HFF-Myc (cell line): ENCODE results near the gene ANAPC7.
"Not testable (repeated sequence)": the region's sequence is repeated elsewhere in the genome, so short reads cannot be mapped to it uniquely, and the experiment has no call there.

Experiments
- DNase-seq: peaks from one replicate; pipeline ENCODE4 v3.0.0-alpha.2; 2011; ENCODE audit warnings: low read depth; ENCODE audit errors: extremely low read depth
- H3K4me3 ChIP-seq: replicated peaks from 2 replicates; pipeline ENCODE4 v1.5.1; 2011; ENCODE audit warnings: low read depth, mild to moderate bottlenecking, control low read depth, low read length
- TF ChIP-seq, protein P1 (sequence below): IDR thresholded peaks from 2 replicates; pipeline ENCODE4 v1.5.1; 2012; ENCODE audit warnings: mild to moderate bottlenecking, low read depth, low read length, control low read depth; ENCODE audit errors: missing control alignments

Gene ANAPC7

DNA sequence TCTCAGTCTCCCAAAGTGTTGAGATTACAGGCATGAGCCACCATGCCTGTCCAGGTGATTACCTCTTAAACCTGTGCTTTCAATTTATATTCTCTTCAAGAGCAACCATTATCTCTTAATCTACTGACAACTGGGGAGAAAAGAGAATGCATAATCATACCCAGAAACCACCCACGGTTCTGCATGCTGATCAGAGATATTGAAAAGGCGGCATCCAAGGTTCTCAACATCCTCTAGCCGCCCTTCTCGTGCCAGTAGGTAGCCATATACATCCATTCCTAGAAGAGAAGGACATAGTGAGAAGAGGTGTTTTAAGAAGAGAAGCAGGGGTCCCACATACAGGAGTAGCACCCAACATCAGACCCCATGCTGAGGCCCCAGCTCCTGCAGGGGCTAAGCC is 20.8 kb downstream of the ANAPC7 start:
- TF ChIP-seq, protein P1, sequence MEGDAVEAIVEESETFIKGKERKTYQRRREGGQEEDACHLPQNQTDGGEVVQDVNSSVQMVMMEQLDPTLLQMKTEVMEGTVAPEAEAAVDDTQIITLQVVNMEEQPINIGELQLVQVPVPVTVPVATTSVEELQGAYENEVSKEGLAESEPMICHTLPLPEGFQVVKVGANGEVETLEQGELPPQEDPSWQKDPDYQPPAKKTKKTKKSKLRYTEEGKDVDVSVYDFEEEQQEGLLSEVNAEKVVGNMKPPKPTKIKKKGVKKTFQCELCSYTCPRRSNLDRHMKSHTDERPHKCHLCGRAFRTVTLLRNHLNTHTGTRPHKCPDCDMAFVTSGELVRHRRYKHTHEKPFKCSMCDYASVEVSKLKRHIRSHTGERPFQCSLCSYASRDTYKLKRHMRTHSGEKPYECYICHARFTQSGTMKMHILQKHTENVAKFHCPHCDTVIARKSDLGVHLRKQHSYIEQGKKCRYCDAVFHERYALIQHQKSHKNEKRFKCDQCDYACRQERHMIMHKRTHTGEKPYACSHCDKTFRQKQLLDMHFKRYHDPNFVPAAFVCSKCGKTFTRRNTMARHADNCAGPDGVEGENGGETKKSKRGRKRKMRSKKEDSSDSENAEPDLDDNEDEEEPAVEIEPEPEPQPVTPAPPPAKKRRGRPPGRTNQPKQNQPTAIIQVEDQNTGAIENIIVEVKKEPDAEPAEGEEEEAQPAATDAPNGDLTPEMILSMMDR = no peak
- no peak for DNase-seq
- no peak overlapping the region for H3K4me3 ChIP-seq

DNA sequence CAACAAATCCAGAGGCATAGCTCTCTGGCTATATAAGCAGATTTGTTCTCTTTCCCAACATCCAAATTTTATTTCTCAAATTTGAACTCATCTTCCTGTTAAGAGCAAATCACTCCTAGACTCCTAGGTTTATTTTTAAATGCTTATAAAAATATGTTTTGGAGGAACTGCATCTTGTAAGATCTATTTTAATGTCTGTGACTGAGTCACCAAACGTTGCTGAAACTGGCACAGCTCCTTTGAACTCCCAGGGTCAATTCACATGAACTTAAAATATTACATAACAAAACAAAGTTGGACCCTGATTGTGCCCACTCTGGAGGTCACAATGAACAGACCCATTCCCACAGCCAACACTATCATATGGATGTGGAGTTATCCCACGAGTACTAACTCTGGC is 23.9 kb downstream of the ANAPC7 start:
- TF ChIP-seq, protein P1 = no peak
- no peak for DNase-seq
- H3K4me3 ChIP-seq = no peak overlapping the region

DNA sequence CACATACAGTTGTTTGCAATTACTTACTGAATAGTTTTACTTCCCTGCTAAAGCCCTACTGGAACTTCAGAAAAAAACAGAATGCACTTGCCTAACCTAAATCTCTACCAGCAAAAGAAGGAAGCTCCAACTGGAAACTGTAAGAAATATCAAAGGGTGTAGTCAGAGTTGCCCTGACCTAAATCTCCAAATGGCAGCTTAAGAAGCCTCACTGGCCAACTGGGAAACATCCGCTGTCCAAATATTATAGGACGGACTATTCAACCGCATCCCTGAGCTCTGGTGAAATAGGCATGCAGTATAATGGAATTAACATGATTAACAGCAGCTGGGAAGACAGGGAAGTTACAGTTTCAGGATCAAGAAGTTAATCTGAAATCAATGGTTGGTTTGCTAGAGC is 24.3 kb downstream of the ANAPC7 start:
- H3K4me3 ChIP-seq = no peak overlapping the region
- DNase-seq = no peak
- TF ChIP-seq, protein P1 = no peak

DNA sequence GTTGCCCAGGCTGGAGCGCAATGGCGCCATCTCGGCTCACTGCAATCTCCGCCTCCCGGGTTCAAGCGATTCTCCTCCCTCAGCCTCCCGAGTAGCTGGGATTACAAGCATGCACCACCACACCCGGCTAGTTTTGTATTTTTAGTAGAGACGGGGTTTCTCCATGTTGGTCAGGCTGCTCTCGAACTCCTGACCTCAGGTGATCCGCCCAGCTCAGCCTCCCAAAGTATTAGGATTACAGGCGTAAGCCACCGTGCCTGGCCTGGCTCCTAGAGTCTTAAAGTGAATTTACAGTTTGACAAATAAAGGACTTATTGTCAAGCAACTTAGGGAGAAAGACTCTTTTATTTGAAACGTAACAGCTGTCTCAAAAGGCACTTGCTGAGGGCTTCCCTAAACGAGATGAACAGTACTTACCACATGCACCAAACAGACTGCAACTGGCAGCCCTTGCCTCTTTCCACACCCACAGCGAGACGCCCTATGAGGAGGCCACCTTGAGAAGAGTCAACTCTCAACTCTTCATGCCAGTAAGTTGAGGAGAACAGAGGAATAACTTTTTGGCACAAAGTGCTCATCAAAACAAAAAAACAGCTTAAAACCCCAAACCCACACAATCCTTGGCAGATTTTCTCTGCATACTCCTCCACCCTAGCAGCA is 25.2 kb downstream of the ANAPC7 start:
- DNase-seq, H3K4me3 ChIP-seq: not testable (repeated sequence)

DNA sequence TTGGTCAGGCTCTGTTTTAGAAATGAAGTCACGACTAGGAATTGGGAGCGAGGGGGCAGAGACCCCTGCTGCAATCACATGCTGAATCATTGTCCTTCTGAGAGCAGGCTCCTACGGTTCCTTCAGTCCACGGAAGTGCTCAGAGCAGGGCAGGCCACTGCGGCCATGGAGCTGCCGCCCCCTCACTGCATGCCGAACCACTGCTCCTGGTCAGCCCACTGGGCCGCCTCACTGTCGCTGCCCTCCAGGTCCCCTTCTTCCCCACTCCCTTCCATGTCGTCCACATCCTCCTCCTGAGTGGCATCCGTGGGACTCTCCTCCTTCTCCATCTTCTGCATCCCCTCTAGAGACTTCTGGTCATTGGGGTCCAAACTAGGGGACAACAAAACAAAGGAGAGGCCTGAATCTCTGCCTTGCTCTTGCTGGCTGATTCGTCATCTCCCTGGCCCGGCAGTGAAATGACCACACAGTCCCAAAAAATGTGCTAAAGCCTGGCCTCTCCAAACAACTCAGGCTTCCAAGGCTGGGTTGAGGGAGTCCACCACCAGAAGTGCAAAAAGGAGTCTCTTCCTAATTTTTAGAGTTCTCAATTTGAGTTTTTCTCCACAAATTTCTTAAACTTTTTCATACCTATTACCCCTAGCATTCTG is 29.4 kb downstream of the ANAPC7 start:
- no peak overlapping the region for H3K4me3 ChIP-seq
- DNase-seq = no peak
- TF ChIP-seq, protein P1 = no peak

DNA sequence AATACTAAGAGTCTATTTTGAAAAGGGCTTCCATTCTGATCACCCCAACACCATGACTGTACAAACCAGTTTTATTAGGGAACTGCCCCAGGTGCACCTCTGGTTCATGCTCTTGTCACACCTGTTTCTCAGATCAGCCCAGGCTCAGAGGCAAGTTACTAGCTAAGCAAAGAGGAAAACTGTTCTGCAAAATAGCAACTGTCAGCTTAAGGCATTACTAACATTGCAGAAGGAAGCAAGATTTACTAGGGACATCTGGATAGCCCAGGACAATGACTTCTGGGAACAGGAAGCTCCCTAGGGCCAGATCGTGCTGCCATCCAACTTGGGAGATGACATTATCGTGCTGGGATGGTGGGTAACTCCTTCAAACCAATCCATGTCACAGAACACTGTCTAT is 30.1 kb downstream of the ANAPC7 start:
- TF ChIP-seq, protein P1 = no peak
- no peak for DNase-seq
- H3K4me3 ChIP-seq = no peak overlapping the region

DNA sequence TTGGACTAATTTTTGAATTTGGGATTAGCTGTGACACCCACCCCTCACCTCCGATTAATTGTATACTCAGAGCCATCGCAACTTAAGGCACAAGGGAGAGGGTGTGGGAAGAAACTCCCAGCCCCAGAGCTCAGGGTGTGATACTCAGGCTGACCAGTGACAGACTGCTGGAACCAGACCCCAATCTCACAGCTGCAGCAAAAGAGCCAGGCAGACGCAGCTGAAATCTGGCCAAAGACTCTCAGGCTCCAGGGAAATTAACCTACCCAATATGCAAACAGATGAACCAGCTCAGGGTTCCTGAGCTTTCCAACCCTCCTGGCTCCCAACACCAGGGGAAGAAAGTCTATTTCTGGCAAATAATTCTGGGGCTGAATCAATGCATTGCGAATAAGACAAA is 30.5 kb downstream of the ANAPC7 start:
- DNase-seq = no peak

More for the DNA sequence above, 30.5 kb downstream of the ANAPC7 start:
- TF ChIP-seq, protein P1 = no peak
- no peak overlapping the region for H3K4me3 ChIP-seq
